RWPE2 (cell line): ENCODE measurements around the gene PRPH.

Experiments used
- ATAC-seq: fragments of 200-7000 bp; cut with Tn5 transposase; 3 replicates; pipeline ENCODE4 v1.9.1; 2021; ENCODE audit warnings: low read depth
- DNase-seq: peaks from one replicate; pipeline ENCODE4 v3.0.0-alpha.2; 2020; ENCODE audit warnings: low spot score
- H3K27ac ChIP-seq: fragments of 450-650 bp; 2 replicates; pipeline ENCODE4 v1.5.1; 2017; ENCODE audit warnings: mild to moderate bottlenecking; ENCODE audit not compliant: poor library complexity, severe bottlenecking
- H3K27me3 ChIP-seq: fragments of 250-450 bp; sonication (Bioruptor Pico); 2 replicates; pipeline ENCODE4 v1.5.1; 2021; ENCODE audit warnings: mild to moderate bottlenecking, moderate library complexity; ENCODE audit not compliant: insufficient read depth, poor library complexity, severe bottlenecking
- H3K36me3 ChIP-seq: fragments of 250-450 bp; sonication (Bioruptor Pico); 2 replicates; pipeline ENCODE4 v1.5.1; 2020; ENCODE audit warnings: low read depth, mild to moderate bottlenecking, moderate library complexity
- H3K4me1 ChIP-seq: fragments of 250-450 bp; sonication (Bioruptor Pico); 2 replicates; pipeline ENCODE4 v1.5.1; 2021; ENCODE audit warnings: mild to moderate bottlenecking, moderate library complexity; ENCODE audit not compliant: insufficient read depth, poor library complexity, severe bottlenecking
- H3K4me3 ChIP-seq: fragments of 250-450 bp; sonication (Bioruptor Pico); 2 replicates; pipeline ENCODE4 v1.5.1; 2021; ENCODE audit warnings: mild to moderate bottlenecking, moderate library complexity; ENCODE audit not compliant: severe bottlenecking
- H3K9me3 ChIP-seq: fragments of 250-450 bp; sonication (Bioruptor Pico); 2 replicates; pipeline ENCODE4 v1.5.1; 2021; ENCODE audit warnings: mild to moderate bottlenecking, moderate library complexity; ENCODE audit not compliant: severe bottlenecking
- CTCF ChIP-seq: fragments of 450-650 bp; IDR thresholded peaks from one replicate; pipeline ENCODE4 v1.5.1; 2017; ENCODE audit warnings: mild to moderate bottlenecking, moderate library complexity; ENCODE audit not compliant: poor library complexity, severe bottlenecking

PRPH gene

DNA sequence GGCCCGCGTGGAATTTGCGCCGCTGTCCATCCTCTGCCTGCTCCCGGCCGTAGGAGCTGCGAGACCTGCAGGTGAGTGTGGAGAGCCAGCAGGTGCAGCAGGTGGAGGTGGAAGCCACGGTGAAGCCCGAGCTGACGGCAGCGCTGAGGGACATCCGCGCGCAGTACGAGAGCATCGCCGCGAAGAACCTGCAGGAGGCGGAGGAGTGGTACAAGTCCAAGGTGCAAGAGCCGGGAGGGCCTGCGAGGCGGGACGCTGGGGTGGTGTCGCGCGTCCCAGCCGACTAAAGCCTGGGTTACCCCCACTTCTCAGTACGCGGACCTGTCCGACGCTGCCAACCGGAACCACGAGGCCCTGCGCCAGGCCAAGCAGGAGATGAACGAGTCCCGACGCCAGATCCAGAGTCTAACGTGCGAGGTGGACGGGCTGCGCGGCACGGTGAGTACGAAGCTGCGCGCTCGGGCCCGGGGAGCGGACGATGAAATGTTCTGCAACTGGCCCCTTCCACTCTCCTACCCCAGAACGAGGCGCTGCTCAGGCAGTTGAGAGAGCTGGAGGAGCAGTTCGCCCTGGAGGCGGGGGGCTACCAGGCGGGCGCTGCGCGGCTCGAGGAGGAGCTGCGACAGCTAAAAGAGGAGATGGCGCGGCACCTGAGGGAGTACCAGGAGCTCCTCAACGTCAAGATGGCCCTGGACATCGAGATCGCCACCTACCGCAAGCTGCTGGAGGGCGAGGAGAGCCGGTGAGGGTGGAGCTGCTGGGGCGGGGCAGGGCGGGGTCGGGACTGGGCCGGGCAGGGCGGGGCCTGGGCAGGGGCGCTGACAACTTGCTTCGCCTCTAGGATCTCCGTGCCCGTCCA is 2.1 kb downstream of the PRPH start:
- TF ChIP-seq CTCF = peak; percentile 66
- no peak overlapping the region for H3K27ac ChIP-seq
- peak; percentile 76 for DNase-seq
- ATAC-seq = peak; percentile 79
- peak overlapping the region; percentile 27 for H3K4me3 ChIP-seq
- no peaks in the 10 kb centered on the region for H3K4me1 ChIP-seq
- no peaks in the 10 kb centered on the region for H3K9me3 ChIP-seq
- H3K27me3 ChIP-seq = peaks cover 24% of the 10 kb centered on the region
- no peaks in the 10 kb centered on the region for H3K36me3 ChIP-seq

DNA sequence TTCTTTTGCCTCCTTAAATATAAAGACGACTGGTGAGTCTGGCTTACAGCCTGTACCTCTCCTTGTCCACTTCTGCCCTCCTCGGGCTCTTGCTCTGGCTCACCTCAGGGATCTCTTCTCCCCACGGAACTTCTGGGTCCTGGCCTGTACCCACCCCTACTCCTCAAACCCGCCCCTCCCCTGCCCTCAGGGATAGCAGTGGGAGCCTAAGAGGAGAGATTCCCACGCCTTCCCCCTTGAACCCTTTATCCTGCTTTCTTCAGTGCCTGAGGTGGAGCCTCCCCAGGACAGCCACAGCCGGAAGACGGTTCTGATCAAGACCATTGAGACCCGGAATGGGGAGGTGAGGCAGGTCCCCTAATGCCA is 2.7 kb downstream of the PRPH start:
- Histone ChIP-seq H3K4me3 (peak overlapping the region; percentile 27), H3K27me3 (peaks cover 24% of the 10 kb centered on the region), H3K4me1 (no peaks in the 10 kb centered on the region), H3K9me3 (no peaks in the 10 kb centered on the region), H3K27ac (no peak overlapping the region), H3K36me3 (no peaks in the 10 kb centered on the region)
- TF ChIP-seq CTCF = no peak
- ATAC-seq (no peak; the same call in 2 of the 3 replicates), DNase-seq (peak; percentile 38)

GRCh38 chr12:49298160-49298559 is 3.2 kb downstream of the PRPH start:
- H3K4me3 ChIP-seq = no peak overlapping the region
- H3K27ac ChIP-seq = no peak overlapping the region
- no peaks in the 10 kb centered on the region for H3K4me1 ChIP-seq
- H3K9me3 ChIP-seq = no peaks in the 10 kb centered on the region
- TF ChIP-seq CTCF = no peak
- DNase-seq (peak; percentile 45), ATAC-seq (0 out of 3 replicates have a peak, but pooled peaks have one; percentile 9)
- no peaks in the 10 kb centered on the region for H3K36me3 ChIP-seq
- H3K27me3 ChIP-seq = peaks cover 24% of the 10 kb centered on the region

DNA sequence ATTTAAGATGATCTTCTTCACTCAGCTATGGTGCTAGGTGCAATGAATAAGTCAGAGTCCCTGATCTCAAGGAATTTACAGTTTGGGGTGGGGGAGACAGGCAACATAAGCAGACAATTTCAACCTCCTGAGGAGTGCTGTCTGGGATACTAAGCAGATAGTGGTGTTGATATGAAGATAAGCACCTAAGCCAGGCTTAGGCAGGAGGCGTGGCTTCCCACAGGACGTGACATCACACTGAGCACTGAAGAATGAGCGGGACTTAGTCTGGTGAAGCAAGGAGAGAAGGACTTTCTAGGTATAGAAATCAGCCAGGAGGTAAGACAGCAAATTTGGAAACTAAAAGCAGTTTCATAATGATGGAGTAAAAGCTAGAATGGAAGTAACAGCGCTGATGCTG is 6.8 kb downstream of the PRPH start:
- no peak for TF ChIP-seq CTCF
- no peak for ATAC-seq
- no peak overlapping the region for H3K4me3 ChIP-seq
- no peaks in the 10 kb centered on the region for H3K36me3 ChIP-seq
- H3K27ac ChIP-seq = no peak overlapping the region
- H3K9me3 ChIP-seq = no peaks in the 10 kb centered on the region
- H3K4me1 ChIP-seq = no peaks in the 10 kb centered on the region
- H3K27me3 ChIP-seq = peaks cover 10% of the 10 kb centered on the region
- no peak for DNase-seq

DNA sequence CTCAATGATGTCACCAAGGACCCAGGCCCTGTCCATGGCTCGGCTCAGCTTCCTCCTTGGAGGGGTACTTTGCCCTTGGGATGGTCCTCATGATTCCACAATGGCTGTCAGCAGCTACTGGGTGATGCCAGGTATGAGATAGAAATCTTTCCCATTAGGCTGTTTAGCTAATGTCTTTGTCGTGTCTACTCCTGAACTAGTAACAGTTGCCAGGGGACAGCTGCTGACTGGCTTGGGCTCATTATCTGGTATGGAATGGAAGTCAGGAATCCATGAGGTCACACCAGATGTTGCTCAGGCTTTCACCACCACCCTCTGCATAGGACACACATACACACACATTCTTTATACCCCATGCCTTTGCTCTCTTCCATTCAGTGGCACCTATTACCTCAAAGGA is 9.2 kb downstream of the PRPH start:
- no peak for TF ChIP-seq CTCF
- no peak for ATAC-seq
- H3K27ac ChIP-seq = no peak overlapping the region
- DNase-seq = no peak
- H3K36me3 ChIP-seq = no peaks in the 10 kb centered on the region
- no peaks in the 10 kb centered on the region for H3K4me1 ChIP-seq
- H3K27me3 ChIP-seq = no peaks in the 10 kb centered on the region
- no peaks in the 10 kb centered on the region for H3K9me3 ChIP-seq
- H3K4me3 ChIP-seq = no peak overlapping the region
